Bronchial epithelial cell (primary cell): ENCODE results near the gene TMED5. TPM values are rescaled to one million over a fixed set of nuclear protein-coding genes. Genes with fewer than 3 reads are reported as not detected.

Source experiments
- DNase-seq: peaks from one replicate; pipeline ENCODE4 v3.0.0-alpha.2; 2010; ENCODE audit warnings: low read depth
- FAIRE-seq: peaks from 2 replicates; lab custom pipeline; 2011; peaks lifted over from hg19 to GRCh38; lab: Jason Lieb, UNC
- H3K27me3 ChIP-seq: 2 replicates; pipeline ENCODE4 v1.5.1; 2011; ENCODE audit warnings: low read length; ENCODE audit not compliant: control insufficient read depth, insufficient read depth
- H3K36me3 ChIP-seq: 2 replicates; pipeline ENCODE4 v1.5.1; 2011; ENCODE audit warnings: low read length; ENCODE audit not compliant: control insufficient read depth, insufficient read depth
- H3K4me3 ChIP-seq: 2 replicates; pipeline ENCODE4 v1.5.1; 2011; ENCODE audit warnings: mild to moderate bottlenecking, low read depth, low read length, control low read depth
- total RNA-seq: library from RNA; depleted of rRNA; stranded (reverse); fragments of >200 nt; gene quantifications from 2 replicates; pipeline ENCODE4 v1.2.1, GENCODE V29; 2014
- TF ChIP-seq, protein P1 (sequence below): IDR thresholded peaks from 2 replicates; pipeline ENCODE4 v1.5.1; 2011; ENCODE audit warnings: mild to moderate bottlenecking, moderate library complexity, low read length, control low read depth, inconsistent platforms; ENCODE audit not compliant: insufficient read depth, severe bottlenecking

TMED5 gene
- total RNA-seq, 1 donor from 2014 or later: 52.7 TPM

DNA sequence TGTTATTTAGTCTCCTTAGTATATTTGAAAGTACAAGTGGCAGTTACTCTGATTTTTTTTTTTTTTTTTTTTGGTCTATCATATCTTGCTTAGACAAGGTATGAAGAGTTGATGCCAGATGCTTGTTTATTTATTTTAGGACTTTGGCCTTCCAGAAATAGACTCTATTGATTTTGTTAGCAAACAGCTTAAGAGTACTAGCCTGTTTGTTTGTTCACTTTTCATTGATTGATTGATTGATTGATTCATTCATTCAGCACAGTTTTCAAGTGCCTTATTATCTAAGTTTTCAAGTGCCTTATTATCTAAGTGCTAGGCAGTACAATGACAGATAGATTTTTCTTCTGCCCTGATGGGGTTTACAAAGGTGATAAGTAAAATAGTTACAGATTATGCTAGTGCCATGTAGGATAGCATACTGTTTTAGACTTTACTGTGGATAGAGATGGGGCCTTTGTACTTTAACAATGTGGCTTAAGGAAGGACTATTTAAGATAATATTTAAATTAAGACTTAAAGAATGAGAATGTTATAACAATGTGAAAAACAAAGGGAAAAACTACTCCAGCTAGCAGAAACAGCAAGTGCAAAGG lies 50.6 kb downstream of the TMED5 start:
- FAIRE-seq (no peak), DNase-seq (no peak)
- Histone ChIP-seq H3K27me3 (no peaks in the 10 kb centered on the region), H3K4me3 (no peak overlapping the region), H3K36me3 (peaks cover 2% of the 10 kb centered on the region)
- TF ChIP-seq, protein P1, sequence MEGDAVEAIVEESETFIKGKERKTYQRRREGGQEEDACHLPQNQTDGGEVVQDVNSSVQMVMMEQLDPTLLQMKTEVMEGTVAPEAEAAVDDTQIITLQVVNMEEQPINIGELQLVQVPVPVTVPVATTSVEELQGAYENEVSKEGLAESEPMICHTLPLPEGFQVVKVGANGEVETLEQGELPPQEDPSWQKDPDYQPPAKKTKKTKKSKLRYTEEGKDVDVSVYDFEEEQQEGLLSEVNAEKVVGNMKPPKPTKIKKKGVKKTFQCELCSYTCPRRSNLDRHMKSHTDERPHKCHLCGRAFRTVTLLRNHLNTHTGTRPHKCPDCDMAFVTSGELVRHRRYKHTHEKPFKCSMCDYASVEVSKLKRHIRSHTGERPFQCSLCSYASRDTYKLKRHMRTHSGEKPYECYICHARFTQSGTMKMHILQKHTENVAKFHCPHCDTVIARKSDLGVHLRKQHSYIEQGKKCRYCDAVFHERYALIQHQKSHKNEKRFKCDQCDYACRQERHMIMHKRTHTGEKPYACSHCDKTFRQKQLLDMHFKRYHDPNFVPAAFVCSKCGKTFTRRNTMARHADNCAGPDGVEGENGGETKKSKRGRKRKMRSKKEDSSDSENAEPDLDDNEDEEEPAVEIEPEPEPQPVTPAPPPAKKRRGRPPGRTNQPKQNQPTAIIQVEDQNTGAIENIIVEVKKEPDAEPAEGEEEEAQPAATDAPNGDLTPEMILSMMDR: no peak

DNA sequence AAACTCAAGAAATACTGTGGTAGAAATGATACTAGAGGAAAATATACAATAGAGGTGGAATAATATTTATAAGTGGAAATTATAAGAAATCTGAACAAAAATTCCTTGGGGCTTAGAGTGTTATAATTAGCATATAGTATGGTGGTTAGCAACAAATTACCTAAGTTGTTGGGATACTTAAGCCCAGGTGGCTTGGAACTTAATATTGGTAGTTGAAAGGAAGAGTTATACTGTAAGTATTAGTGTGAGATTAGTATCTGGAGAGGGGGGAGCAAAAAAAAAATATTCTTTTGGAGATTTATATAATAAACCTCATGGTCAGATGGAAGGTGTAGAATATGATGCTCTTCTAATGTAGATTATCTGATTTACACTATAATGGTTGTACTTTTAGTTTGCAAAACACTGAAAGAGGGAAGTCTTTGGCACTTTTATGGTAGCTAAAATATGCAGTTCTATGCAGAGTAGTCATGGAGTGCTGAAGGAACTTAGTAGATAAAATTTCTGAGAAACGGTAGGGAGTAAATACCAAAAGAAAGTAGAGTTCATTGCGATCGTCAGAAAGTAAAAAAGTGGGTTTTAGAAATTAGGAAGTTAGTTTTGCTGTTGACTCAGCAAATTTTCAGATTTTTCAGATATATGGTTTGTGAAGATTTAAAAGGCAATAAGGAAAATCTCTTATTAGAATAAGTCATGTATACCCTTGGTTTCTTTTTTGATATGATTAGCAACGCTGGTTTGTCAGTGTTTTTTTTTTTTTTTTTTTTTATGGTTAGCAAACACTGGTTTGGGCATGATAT lies 55.5 kb downstream of the TMED5 start:
- no peaks in the 10 kb centered on the region for H3K36me3 ChIP-seq
- no peak overlapping the region for H3K4me3 ChIP-seq
- no peaks in the 10 kb centered on the region for H3K27me3 ChIP-seq
- FAIRE-seq (no peak), DNase-seq (no peak)
- TF ChIP-seq, protein P1: no peak

DNA sequence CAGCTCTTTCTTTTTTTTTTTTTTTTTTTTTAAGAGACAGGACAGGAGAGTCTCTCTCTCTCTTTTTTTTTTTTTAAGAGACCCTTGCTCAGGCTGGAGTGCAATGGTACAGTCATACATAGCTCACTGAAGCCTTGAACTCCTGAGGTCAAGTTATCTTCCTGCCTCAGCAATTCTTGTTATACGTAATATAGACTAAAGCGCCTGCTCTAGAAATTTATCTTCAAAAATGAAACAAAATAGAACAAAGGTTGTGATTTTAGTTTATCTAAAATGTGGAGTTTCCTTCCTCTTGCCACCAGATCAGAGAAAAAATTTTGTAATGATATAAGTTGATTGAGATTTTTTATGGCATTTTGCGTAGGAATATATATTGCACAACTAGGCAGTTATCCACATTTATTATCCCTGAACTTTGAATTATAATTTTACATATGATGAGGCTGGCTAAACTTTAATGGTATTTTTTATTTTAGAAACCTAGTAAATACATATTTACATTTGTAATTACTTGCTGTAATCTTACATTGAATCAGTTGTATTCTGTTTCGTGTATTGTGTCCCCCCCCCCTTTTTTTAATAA lies 56.9 kb downstream of the TMED5 start:
- no peaks in the 10 kb centered on the region for H3K27me3 ChIP-seq
- no peaks in the 10 kb centered on the region for H3K36me3 ChIP-seq
- FAIRE-seq: no peak
- H3K4me3 ChIP-seq: no peak overlapping the region
- TF ChIP-seq, protein P1: no peak
- DNase-seq: no peak

GRCh38 chr1:93120614-93121013 lies 59.6 kb downstream of the TMED5 start:
- no peak for DNase-seq
- peaks cover 1% of the 10 kb centered on the region for H3K36me3 ChIP-seq

DNA sequence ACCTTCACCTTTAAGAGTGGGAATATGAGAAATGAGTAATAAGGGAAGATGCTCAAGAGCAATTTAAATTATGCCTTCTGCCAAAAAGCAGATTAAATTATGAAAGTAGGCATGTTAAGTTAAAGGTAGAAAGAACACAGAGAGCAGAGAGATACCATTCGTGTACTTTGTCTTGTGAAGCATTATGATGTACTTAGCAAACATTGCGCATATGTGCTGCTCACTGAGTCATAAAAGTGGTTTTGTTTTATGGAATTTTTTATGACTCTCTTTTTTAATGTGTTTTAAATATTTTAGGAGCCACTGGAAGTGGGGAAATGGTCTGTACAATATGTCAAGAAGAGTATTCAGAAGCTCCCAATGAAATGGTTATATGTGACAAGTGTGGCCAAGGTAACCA lies 65.8 kb downstream of the TMED5 start:
- TF ChIP-seq, protein P1: no peak
- H3K4me3 ChIP-seq: no peak overlapping the region
- FAIRE-seq (no peak), DNase-seq (peak; percentile 34)
- no peaks in the 10 kb centered on the region for H3K27me3 ChIP-seq
- H3K36me3 ChIP-seq: peaks cover 1% of the 10 kb centered on the region

More at GRCh38 chr1:93120614-93121013, 59.6 kb downstream of the TMED5 start:
- FAIRE-seq: no peak
- TF ChIP-seq, protein P1: no peak
- no peaks in the 10 kb centered on the region for H3K27me3 ChIP-seq
- H3K4me3 ChIP-seq: no peak overlapping the region
